Muscle layer of duodenum (tissue), 2 donors: ENCODE measurements around the gene TMEM164.

ENCODE experiments used
- H3K27ac ChIP-seq: one replicate; pipeline ENCODE4 v1.7.0; 2013; ENCODE audit warnings: mild to moderate bottlenecking, low read length
- H3K27me3 ChIP-seq: one replicate; pipeline ENCODE4 v1.7.0; 2013; ENCODE audit warnings: low read depth, mild to moderate bottlenecking, control low read depth, low read length
- H3K36me3 ChIP-seq, 2 donors: one replicate each; pipeline ENCODE4 v1.7.0; 2013; ENCODE audit warnings: low read length in 2 of 2, control low read depth in 1 of 2, mild to moderate bottlenecking in 1 of 2; ENCODE audit not compliant: insufficient read depth in 2 of 2, control insufficient read depth in 1 of 2
- H3K4me1 ChIP-seq, 2 donors: one replicate each; pipeline ENCODE4 v1.7.0; 2013; ENCODE audit warnings: low read length in 2 of 2, mild to moderate bottlenecking in 2 of 2, control low read depth in 1 of 2, moderate library complexity in 1 of 2; ENCODE audit not compliant: insufficient read depth in 2 of 2, control insufficient read depth in 1 of 2
- H3K4me3 ChIP-seq, 2 donors: one replicate each; pipeline ENCODE4 v1.7.0; 2013; ENCODE audit warnings: low read length in 2 of 2, low read depth in 1 of 2, mild to moderate bottlenecking in 1 of 2
- H3K9me3 ChIP-seq, 2 donors: one replicate each; pipeline ENCODE4 v1.7.0; 2013; ENCODE audit warnings: low read length in 2 of 2, control low read depth in 1 of 2, mild to moderate bottlenecking in 1 of 2; ENCODE audit not compliant: control insufficient read depth in 1 of 2
- donor health status: healthy.

The TMEM164 gene

GRCh38 chrX:110159235-110159634 lies 156.3 kb downstream of the TMEM164 start:
- H3K4me1 ChIP-seq: no peaks in the 10 kb centered on the region
- H3K9me3 ChIP-seq: no peaks in the 10 kb centered on the region
- no peak overlapping the region for H3K4me3 ChIP-seq
- H3K36me3 ChIP-seq: no peaks in the 10 kb centered on the region
- H3K27me3 ChIP-seq: no peaks in the 10 kb centered on the region
- no peak overlapping the region for H3K27ac ChIP-seq

GRCh38 chrX:110159865-110160264 lies 157.0 kb downstream of the TMEM164 start:
- Histone ChIP-seq H3K9me3 (no peaks in the 10 kb centered on the region), H3K27ac (no peak overlapping the region), H3K4me1 (no peaks in the 10 kb centered on the region), H3K4me3 (no peak overlapping the region), H3K36me3 (no peaks in the 10 kb centered on the region), H3K27me3 (no peaks in the 10 kb centered on the region)

- Histone ChIP-seq H3K9me3 (no peaks in the 10 kb centered on the region), H3K27ac (no peak overlapping the region), H3K4me3 (no peak overlapping the region), H3K36me3 (no peaks in the 10 kb centered on the region), H3K27me3 (no peaks in the 10 kb centered on the region), H3K4me1 (no peaks in the 10 kb centered on the region)
Observed at GRCh38 chrX:110161361-110161686, 158.4 kb downstream of the TMEM164 start.

- Histone ChIP-seq H3K9me3 (no peaks in the 10 kb centered on the region), H3K4me1 (no peaks in the 10 kb centered on the region), H3K27me3 (no peaks in the 10 kb centered on the region), H3K36me3 (no peaks in the 10 kb centered on the region), H3K4me3 (no peak overlapping the region), H3K27ac (no peak overlapping the region)
Observed at GRCh38 chrX:110162131-110162530, 159.2 kb downstream of the TMEM164 start.

- Histone ChIP-seq H3K9me3 (no peaks in the 10 kb centered on the region), H3K4me3 (no peak overlapping the region), H3K4me1 (no peaks in the 10 kb centered on the region), H3K27me3 (no peaks in the 10 kb centered on the region), H3K36me3 (no peaks in the 10 kb centered on the region), H3K27ac (no peak overlapping the region)
Observed at GRCh38 chrX:110162867-110163266, 160.0 kb downstream of the TMEM164 start.

GRCh38 chrX:110163488-110163887 lies 160.6 kb downstream of the TMEM164 start:
- Histone ChIP-seq H3K4me3 (no peak overlapping the region), H3K4me1 (no peaks in the 10 kb centered on the region), H3K27me3 (no peaks in the 10 kb centered on the region), H3K36me3 (no peaks in the 10 kb centered on the region), H3K27ac (no peak overlapping the region), H3K9me3 (no peaks in the 10 kb centered on the region)

- H3K4me3 ChIP-seq: no peak overlapping the region
- H3K27me3 ChIP-seq: no peaks in the 10 kb centered on the region
- H3K9me3 ChIP-seq: no peaks in the 10 kb centered on the region
- H3K36me3 ChIP-seq: no peaks in the 10 kb centered on the region
- H3K4me1 ChIP-seq: no peaks in the 10 kb centered on the region
- no peak overlapping the region for H3K27ac ChIP-seq
Observed at GRCh38 chrX:110167952-110168451, 165.1 kb downstream of the TMEM164 start.

- H3K27ac ChIP-seq: no peak overlapping the region
- H3K27me3 ChIP-seq: no peaks in the 10 kb centered on the region
- no peaks in the 10 kb centered on the region for H3K9me3 ChIP-seq
- H3K4me1 ChIP-seq: no peaks in the 10 kb centered on the region
- no peak overlapping the region for H3K4me3 ChIP-seq
- H3K36me3 ChIP-seq: no peaks in the 10 kb centered on the region
Observed at GRCh38 chrX:110168585-110168984, 165.7 kb downstream of the TMEM164 start.

- Histone ChIP-seq H3K27ac (no peak overlapping the region), H3K9me3 (no peaks in the 10 kb centered on the region), H3K36me3 (no peaks in the 10 kb centered on the region), H3K27me3 (no peaks in the 10 kb centered on the region), H3K4me1 (no peaks in the 10 kb centered on the region), H3K4me3 (no peak overlapping the region)
Observed at GRCh38 chrX:110170029-110170428, 167.1 kb downstream of the TMEM164 start.

GRCh38 chrX:110171442-110171841 lies 168.5 kb downstream of the TMEM164 start:
- Histone ChIP-seq H3K9me3 (no peaks in the 10 kb centered on the region), H3K27me3 (no peaks in the 10 kb centered on the region), H3K4me3 (no peak overlapping the region), H3K27ac (no peak overlapping the region), H3K4me1 (no peaks in the 10 kb centered on the region), H3K36me3 (no peaks in the 10 kb centered on the region)

- H3K36me3 ChIP-seq: no peaks in the 10 kb centered on the region
- no peaks in the 10 kb centered on the region for H3K27me3 ChIP-seq
- H3K4me1 ChIP-seq: no peaks in the 10 kb centered on the region
- no peak overlapping the region for H3K4me3 ChIP-seq
- no peak overlapping the region for H3K27ac ChIP-seq
- H3K9me3 ChIP-seq: no peaks in the 10 kb centered on the region
Observed at GRCh38 chrX:110172215-110172614, 169.3 kb downstream of the TMEM164 start.
